GM12878 (cell line): ENCODE results near the gene MRPS18B. TPM values are rescaled to one million over a fixed set of nuclear protein-coding genes. Genes with fewer than 3 reads are reported as not detected.
A peak's percentile ranks its signal among the peaks of the same experiment; 100 is the strongest.

Experiments
- ATF7 ChIP-seq: fragments of 450-650 bp; IDR thresholded peaks from 2 replicates; pipeline ENCODE4 v1.6.1; 2016; ENCODE audit warnings: low read depth, mild to moderate bottlenecking
- BRCA1 ChIP-seq: IDR thresholded peaks from 2 replicates; pipeline ENCODE4 v1.6.1; 2011; ENCODE audit warnings: low read depth, low read length, improper control_type of control experiment
- CBX5 ChIP-seq: sonication (generic); IDR thresholded peaks from 2 replicates; pipeline ENCODE4 v1.6.1; 2016; ENCODE audit warnings: low read depth, moderate library complexity, mild to moderate bottlenecking, inconsistent platforms
- FOXM1 ChIP-seq: IDR thresholded peaks from 2 replicates; pipeline ENCODE4 v1.6.1; 2012; ENCODE audit warnings: low read depth, mild to moderate bottlenecking, inconsistent platforms, low read length, moderate library complexity
- GATAD2B ChIP-seq: fragments of 450-650 bp; conservative IDR thresholded peaks from 2 replicates; pipeline ENCODE4 v1.6.1; 2017; ENCODE audit warnings: low read depth, mild to moderate bottlenecking, moderate library complexity
- NFYB ChIP-seq: IDR thresholded peaks from 2 replicates; pipeline ENCODE4 v1.6.1; 2011; ENCODE audit warnings: low read depth, mild to moderate bottlenecking, low read length, improper control_type of control experiment, moderate library complexity; ENCODE audit not compliant: insufficient read depth
- NRF1 ChIP-seq: conservative IDR thresholded peaks from 2 replicates; pipeline ENCODE4 v1.6.1; 2011; ENCODE audit warnings: mild to moderate bottlenecking, low read depth, low read length, improper control_type of control experiment
- PAX5 ChIP-seq: IDR thresholded peaks from 2 replicates; pipeline ENCODE4 v1.6.1; 2011; ENCODE audit warnings: low read depth, low read length, borderline replicate concordance
- POLR2AphosphoS5 ChIP-seq: IDR thresholded peaks from 2 replicates; pipeline ENCODE4 v1.6.1; 2011; ENCODE audit warnings: mild to moderate bottlenecking, low read length, inconsistent platforms
- RFX5 ChIP-seq: IDR thresholded peaks from 2 replicates; pipeline ENCODE4 v1.6.1; 2011; ENCODE audit warnings: low read depth, low read length, improper control_type of control experiment
- RUNX3 ChIP-seq: IDR thresholded peaks from 2 replicates; pipeline ENCODE4 v1.6.1; 2012; ENCODE audit warnings: low read length, inconsistent platforms
- USF2 ChIP-seq: IDR thresholded peaks from 2 replicates; pipeline ENCODE4 v1.6.1; 2011; ENCODE audit warnings: low read depth, low read length, improper control_type of control experiment, borderline replicate concordance
- WRNIP1 ChIP-seq: IDR thresholded peaks from 2 replicates; pipeline ENCODE4 v1.6.1; 2011; ENCODE audit warnings: low read depth, low read length, improper control_type of control experiment, borderline replicate concordance
- ZBTB4 ChIP-seq: fragments of 450-650 bp; formaldehyde crosslinking; IDR thresholded peaks from 2 replicates; pipeline ENCODE4 v1.4.0; 2022; ENCODE audit warnings: mild to moderate bottlenecking, moderate library complexity
- ZSCAN29 ChIP-seq: fragments of 450-650 bp; IDR thresholded peaks from 2 replicates; pipeline ENCODE4 v1.6.1; 2017; ENCODE audit warnings: mild to moderate bottlenecking, moderate library complexity
- polyA plus RNA-seq, 11 experiments: library from polyadenylated mRNA; depleted of rRNA in 4 of 11; unstranded in 6 of 11; stranded (reverse) in 5 of 11; fragments of >200 nt; fragmentation: Nextera tagmentation in 4 of 11; fragmentation: Illumina TruSeq in 1 of 11; extraction: Ambion mirVana in 4 of 11; extraction: Trizol in 1 of 11; gene quantifications; 1 replicate in 1 of 11; 2 replicates in 10 of 11; pipeline versions ENCODE4 v1.2.1 to v1.2.3, GENCODE V29; 2011 to 2016; ENCODE audit warnings: inconsistent platforms in 2 of 11, missing spikeins in 2 of 11, low read depth in 1 of 11
- total RNA-seq, 4 experiments: library from RNA; depleted of rRNA in 3 of 4; stranded (reverse); fragments of >200 nt in 3 of 4; fragmentation: Illumina TruSeq in 1 of 4; extraction: Trizol in 1 of 4; gene quantifications; 2 replicates each; pipeline versions ENCODE4 v1.2.1 to v1.2.3, GENCODE V29; 2013 to 2021
- TF ChIP-seq, protein P1 (sequence below): IDR thresholded peaks from 2 replicates; pipeline ENCODE4 v1.6.1; 2012; ENCODE audit warnings: improper control_type of control experiment, low read depth, low read length; ENCODE audit not compliant: insufficient replicate concordance
- TF ChIP-seq, protein P2 (sequence below): IDR thresholded peaks from 2 replicates; pipeline ENCODE4 v1.6.1; 2012; ENCODE audit warnings: mild to moderate bottlenecking, low read depth, low read length

MRPS18B gene
- total and polyA plus RNA-seq, 10 of the 15 experiments (the other 5 are each of a cell fraction or from before 2014, with no cell fraction given): 80.9 to 259 (median 140) TPM

DNA sequence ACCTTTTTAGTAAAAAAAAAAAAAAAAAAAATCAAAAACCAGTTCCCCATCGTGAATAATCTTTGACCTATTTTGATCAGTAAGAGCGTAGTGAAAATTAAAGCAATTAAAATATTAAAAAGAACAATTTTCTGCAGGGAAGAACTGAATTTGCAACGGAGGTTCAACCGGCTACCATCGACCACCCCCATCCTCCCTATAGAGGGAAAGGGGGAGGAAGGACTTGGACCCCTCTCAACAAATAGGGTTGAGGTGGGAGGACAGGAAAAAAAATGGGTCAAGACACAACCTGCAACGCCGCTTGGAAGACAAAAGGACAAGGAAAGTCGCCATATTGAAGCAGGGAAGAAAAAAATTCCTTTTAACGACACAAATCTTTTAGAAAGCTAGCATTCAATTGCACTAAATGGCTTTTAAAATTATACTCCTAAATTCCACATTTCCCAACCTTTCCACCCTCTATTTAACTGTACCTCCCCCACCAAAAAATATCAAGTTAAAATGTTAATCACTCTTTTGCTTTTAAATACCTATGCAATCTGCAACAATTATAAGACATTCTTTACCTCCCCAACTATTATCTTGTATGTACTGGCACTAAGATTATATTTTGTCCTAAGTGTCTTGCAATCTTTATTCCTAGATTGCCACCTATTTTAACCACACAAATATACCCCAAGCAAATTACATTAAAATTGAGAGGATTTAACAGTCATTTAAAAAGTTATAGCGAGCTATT lies 2.3 kb upstream of the MRPS18B start (continued):
- TF ChIP-seq PAX5 (no peak), RUNX3 (no peak; the same call in 1 of the 2 replicates), RFX5 (no peak), ZSCAN29 (0 out of 2 replicates have a peak, but pooled peaks have one; percentile 25), ATF7 (peak; percentile 7; the same call in 1 of the 2 replicates), NFYB (no peak), GATAD2B (no peak), FOXM1 (peak; percentile 3; the same call in 1 of the 2 replicates), CBX5 (no peak), POLR2AphosphoS5 (peak; percentile 79), ZBTB4 (CRISPR knock-in tag) (no peak; the same call in 1 of the 2 replicates), NRF1 (no peak), USF2 (no peak; the same call in 1 of the 2 replicates), WRNIP1 (no peak), BRCA1 (no peak)
- TF ChIP-seq, protein P1, sequence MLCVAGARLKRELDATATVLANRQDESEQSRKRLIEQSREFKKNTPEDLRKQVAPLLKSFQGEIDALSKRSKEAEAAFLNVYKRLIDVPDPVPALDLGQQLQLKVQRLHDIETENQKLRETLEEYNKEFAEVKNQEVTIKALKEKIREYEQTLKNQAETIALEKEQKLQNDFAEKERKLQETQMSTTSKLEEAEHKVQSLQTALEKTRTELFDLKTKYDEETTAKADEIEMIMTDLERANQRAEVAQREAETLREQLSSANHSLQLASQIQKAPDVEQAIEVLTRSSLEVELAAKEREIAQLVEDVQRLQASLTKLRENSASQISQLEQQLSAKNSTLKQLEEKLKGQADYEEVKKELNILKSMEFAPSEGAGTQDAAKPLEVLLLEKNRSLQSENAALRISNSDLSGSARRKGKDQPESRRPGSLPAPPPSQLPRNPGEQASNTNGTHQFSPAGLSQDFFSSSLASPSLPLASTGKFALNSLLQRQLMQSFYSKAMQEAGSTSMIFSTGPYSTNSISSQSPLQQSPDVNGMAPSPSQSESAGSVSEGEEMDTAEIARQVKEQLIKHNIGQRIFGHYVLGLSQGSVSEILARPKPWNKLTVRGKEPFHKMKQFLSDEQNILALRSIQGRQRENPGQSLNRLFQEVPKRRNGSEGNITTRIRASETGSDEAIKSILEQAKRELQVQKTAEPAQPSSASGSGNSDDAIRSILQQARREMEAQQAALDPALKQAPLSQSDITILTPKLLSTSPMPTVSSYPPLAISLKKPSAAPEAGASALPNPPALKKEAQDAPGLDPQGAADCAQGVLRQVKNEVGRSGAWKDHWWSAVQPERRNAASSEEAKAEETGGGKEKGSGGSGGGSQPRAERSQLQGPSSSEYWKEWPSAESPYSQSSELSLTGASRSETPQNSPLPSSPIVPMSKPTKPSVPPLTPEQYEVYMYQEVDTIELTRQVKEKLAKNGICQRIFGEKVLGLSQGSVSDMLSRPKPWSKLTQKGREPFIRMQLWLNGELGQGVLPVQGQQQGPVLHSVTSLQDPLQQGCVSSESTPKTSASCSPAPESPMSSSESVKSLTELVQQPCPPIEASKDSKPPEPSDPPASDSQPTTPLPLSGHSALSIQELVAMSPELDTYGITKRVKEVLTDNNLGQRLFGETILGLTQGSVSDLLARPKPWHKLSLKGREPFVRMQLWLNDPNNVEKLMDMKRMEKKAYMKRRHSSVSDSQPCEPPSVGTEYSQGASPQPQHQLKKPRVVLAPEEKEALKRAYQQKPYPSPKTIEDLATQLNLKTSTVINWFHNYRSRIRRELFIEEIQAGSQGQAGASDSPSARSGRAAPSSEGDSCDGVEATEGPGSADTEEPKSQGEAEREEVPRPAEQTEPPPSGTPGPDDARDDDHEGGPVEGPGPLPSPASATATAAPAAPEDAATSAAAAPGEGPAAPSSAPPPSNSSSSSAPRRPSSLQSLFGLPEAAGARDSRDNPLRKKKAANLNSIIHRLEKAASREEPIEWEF: peak; percentile 20
- TF ChIP-seq, protein P2, sequence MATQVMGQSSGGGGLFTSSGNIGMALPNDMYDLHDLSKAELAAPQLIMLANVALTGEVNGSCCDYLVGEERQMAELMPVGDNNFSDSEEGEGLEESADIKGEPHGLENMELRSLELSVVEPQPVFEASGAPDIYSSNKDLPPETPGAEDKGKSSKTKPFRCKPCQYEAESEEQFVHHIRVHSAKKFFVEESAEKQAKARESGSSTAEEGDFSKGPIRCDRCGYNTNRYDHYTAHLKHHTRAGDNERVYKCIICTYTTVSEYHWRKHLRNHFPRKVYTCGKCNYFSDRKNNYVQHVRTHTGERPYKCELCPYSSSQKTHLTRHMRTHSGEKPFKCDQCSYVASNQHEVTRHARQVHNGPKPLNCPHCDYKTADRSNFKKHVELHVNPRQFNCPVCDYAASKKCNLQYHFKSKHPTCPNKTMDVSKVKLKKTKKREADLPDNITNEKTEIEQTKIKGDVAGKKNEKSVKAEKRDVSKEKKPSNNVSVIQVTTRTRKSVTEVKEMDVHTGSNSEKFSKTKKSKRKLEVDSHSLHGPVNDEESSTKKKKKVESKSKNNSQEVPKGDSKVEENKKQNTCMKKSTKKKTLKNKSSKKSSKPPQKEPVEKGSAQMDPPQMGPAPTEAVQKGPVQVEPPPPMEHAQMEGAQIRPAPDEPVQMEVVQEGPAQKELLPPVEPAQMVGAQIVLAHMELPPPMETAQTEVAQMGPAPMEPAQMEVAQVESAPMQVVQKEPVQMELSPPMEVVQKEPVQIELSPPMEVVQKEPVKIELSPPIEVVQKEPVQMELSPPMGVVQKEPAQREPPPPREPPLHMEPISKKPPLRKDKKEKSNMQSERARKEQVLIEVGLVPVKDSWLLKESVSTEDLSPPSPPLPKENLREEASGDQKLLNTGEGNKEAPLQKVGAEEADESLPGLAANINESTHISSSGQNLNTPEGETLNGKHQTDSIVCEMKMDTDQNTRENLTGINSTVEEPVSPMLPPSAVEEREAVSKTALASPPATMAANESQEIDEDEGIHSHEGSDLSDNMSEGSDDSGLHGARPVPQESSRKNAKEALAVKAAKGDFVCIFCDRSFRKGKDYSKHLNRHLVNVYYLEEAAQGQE: no peak
